Fibroblast of the conjunctiva (primary cell): ENCODE measurements around the gene NRP1.
"Not testable (repeated sequence)": the region's sequence is repeated elsewhere in the genome, so short reads cannot be mapped to it uniquely, and the experiment has no call there.

Experiments used
- DNase-seq: peaks from one replicate; pipeline ENCODE4 v3.0.0-alpha.2; 2010; ENCODE audit warnings: low read depth

NRP1 gene

GRCh38 chr10:33237736-33238624 is 96.5 kb downstream of the NRP1 start:
- DNase-seq, result no peak

- no peak for DNase-seq
Observed at GRCh38 chr10:33236916-33237315, 97.6 kb downstream of the NRP1 start.

GRCh38 chr10:33235951-33236350 is 98.5 kb downstream of the NRP1 start:
- no peak for DNase-seq

GRCh38 chr10:33235251-33235884 is 99.1 kb downstream of the NRP1 start:
- DNase-seq, result no peak

GRCh38 chr10:33234831-33235237 is 99.6 kb downstream of the NRP1 start:
- no peak for DNase-seq

- DNase-seq, result no peak
Observed at GRCh38 chr10:33233635-33234034, 100.8 kb downstream of the NRP1 start.

GRCh38 chr10:33233221-33233620 is 101.2 kb downstream of the NRP1 start:
- no peak for DNase-seq

- DNase-seq, result no peak
Observed at GRCh38 chr10:33231621-33232350, 102.7 kb downstream of the NRP1 start.

- DNase-seq, result no peak
Observed at GRCh38 chr10:33229949-33230267, 104.6 kb downstream of the NRP1 start.

GRCh38 chr10:33229252-33229948 is 105.1 kb downstream of the NRP1 start:
- DNase-seq, result no peak

GRCh38 chr10:33228426-33228825 is 106.0 kb downstream of the NRP1 start:
- DNase-seq, result no peak

- no peak for DNase-seq
Observed at GRCh38 chr10:33227489-33227888, 107.0 kb downstream of the NRP1 start.

- no peak for DNase-seq
Observed at GRCh38 chr10:33224251-33224965, 110.1 kb downstream of the NRP1 start.

GRCh38 chr10:33223326-33224000 is 111.0 kb downstream of the NRP1 start:
- DNase-seq, result no peak

- DNase-seq, result not testable (repeated sequence)
Observed at GRCh38 chr10:33222304-33222703, 112.2 kb downstream of the NRP1 start.

GRCh38 chr10:33217854-33218253 is 116.6 kb downstream of the NRP1 start:
- DNase-seq, result no peak

- DNase-seq, result no peak
Observed at GRCh38 chr10:33216661-33217427, 117.6 kb downstream of the NRP1 start.

- DNase-seq, result no peak
Observed at GRCh38 chr10:33215635-33216034, 118.8 kb downstream of the NRP1 start.

- DNase-seq, result peak; percentile 67
Observed at GRCh38 chr10:33215154-33215553, 119.3 kb downstream of the NRP1 start.

- DNase-seq, result no peak
Observed at GRCh38 chr10:33214174-33214573, 120.3 kb downstream of the NRP1 start.
